Activated B cell treated with CpG ODN at 0.5 μM for 24 hours (primary cell): Measurements from ENCODE around the gene MYO7A. TPM values are rescaled to one million over a fixed set of nuclear protein-coding genes. Genes with fewer than 3 reads are reported as not detected.

ENCODE experiments used
- ATAC-seq: fragments of 200-7000 bp; cut with Tn5 transposase; one replicate; pipeline ENCODE4 v1.10.0; 2021; ENCODE audit warnings: low read depth, mild to moderate bottlenecking, moderate library complexity
- CTCF ChIA-PET: fragments of 350-600 bp; sonication (Branson Sonifier 250); formaldehyde crosslinking; loops from one replicate; lab custom pipeline; 2021; ENCODE audit warnings: antibody characterized with exemption; lab: Charles Lee
- POLR2A ChIA-PET: fragments of 350-600 bp; sonication (Branson Sonifier 250); formaldehyde crosslinking; loops from one replicate; lab custom pipeline; 2021; ENCODE audit warnings: antibody characterized with exemption; lab: Charles Lee
- DNase-seq: peaks from one replicate; pipeline ENCODE4 v3.0.0; 2022
- H3K27ac Mint-ChIP-seq: one replicate; pipeline ENCODE4 v1.8.0; 2020; ENCODE audit warnings: mixed read lengths
- H3K27me3 Mint-ChIP-seq: one replicate; pipeline ENCODE4 v1.8.0; 2021; ENCODE audit warnings: mixed read lengths
- H3K36me3 Mint-ChIP-seq: one replicate; pipeline ENCODE4 v1.8.0; 2021; ENCODE audit warnings: low read depth, mixed read lengths
- H3K4me1 Mint-ChIP-seq: one replicate; pipeline ENCODE4 v1.8.0; 2021; ENCODE audit warnings: mixed read lengths
- H3K4me3 Mint-ChIP-seq: one replicate; pipeline ENCODE4 v1.8.0; 2020; ENCODE audit warnings: mild to moderate bottlenecking, mixed read lengths
- H3K9me3 Mint-ChIP-seq: one replicate; pipeline ENCODE4 v1.8.0; 2020; ENCODE audit warnings: mixed read lengths
- intact Hi-C: fragments of 100-400 bp; cut with micrococcal nuclease; formaldehyde crosslinking; loops from one replicate; pipeline ENCODE4 v1.15.1; 2024
- total RNA-seq: library from RNA; stranded (reverse); gene quantifications from 2 replicates; pipeline ENCODE4 v1.2.3, GENCODE V29; 2022
- TF ChIP-seq, protein P1 (sequence below): fragments of 200-600 bp; IDR thresholded peaks from one replicate; pipeline ENCODE4 v1.8.0; 2022; ENCODE audit warnings: antibody characterized with exemption, mild to moderate bottlenecking

The MYO7A gene
- total RNA-seq, 1 donor from 2014 or later = 5.4 TPM

DNA sequence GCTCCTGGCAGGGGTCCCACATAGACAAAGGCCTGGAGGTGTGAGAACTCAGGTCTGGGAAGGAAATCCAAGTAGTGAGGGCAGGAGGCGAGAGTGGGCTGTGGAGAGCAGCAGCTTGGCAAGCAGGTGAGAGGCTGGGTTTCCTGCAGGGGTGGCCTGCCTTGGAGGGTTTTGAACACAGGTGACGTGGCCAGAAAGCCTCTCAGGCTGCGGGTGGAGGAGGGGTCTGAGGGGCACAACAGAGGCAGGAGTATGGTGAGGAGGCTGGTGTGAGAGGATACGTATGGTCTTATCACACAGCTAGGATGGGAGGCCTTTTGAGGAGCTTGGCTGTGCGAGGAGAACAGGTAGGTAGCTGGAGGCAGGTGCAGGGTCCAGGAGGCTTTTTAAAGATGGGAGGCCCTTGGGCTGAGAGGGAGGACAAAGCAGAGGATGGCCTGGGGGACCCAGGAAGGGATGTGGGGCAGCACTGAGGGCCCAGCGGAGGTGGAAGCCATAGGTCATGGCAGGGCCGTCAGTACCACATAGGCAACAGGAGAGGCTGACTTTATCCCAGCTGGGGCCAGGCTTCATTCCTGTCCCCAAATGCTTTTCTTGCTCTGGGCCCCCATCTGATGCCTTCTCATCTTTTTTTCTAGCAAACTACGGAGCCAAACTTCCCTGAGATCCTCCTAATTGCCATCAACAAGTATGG, 84.4 kb downstream of the MYO7A start:
- CTCF ChIA-PET = no interaction called here
- ATAC-seq = no peak
- POLR2A ChIA-PET = no interaction called here

DNA sequence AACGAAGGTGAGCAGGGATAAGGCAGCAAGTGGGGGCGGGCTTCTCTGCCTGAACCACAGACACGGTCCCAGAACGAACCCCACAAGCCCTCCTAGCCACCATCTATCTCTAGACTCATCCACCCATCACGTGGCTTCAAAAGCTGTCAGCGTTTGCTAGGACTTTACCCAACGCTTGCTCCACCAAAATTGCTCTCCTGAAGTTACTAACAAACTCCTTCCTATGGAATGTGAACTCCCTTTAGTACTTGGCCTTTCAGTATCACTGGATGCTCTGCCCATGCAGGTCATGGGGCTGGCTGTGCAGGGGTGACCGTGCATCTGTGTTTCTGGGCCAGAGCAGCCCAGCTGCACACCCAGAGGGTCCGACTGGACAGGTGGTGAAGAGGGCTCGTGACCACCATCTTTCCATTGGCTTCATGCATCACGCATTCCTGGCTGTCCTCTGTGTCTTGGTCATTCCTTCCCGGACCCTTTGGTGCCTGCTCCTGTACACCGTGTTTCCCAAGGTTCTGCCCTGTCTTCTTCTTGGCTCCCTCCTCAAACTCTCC, 85.1 kb downstream of the MYO7A start:
- TF ChIP-seq, protein P1, sequence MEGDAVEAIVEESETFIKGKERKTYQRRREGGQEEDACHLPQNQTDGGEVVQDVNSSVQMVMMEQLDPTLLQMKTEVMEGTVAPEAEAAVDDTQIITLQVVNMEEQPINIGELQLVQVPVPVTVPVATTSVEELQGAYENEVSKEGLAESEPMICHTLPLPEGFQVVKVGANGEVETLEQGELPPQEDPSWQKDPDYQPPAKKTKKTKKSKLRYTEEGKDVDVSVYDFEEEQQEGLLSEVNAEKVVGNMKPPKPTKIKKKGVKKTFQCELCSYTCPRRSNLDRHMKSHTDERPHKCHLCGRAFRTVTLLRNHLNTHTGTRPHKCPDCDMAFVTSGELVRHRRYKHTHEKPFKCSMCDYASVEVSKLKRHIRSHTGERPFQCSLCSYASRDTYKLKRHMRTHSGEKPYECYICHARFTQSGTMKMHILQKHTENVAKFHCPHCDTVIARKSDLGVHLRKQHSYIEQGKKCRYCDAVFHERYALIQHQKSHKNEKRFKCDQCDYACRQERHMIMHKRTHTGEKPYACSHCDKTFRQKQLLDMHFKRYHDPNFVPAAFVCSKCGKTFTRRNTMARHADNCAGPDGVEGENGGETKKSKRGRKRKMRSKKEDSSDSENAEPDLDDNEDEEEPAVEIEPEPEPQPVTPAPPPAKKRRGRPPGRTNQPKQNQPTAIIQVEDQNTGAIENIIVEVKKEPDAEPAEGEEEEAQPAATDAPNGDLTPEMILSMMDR = no peak
- intact Hi-C loops = no loop called here

More for the DNA sequence above, 84.4 kb downstream of the MYO7A start:
- H3K4me3 Mint-ChIP-seq = no peak overlapping the region
- H3K9me3 Mint-ChIP-seq = no peaks in the 10 kb centered on the region
- no peaks in the 10 kb centered on the region for H3K27me3 Mint-ChIP-seq
- TF ChIP-seq, protein P1 = no peak
- no peaks in the 10 kb centered on the region for H3K36me3 Mint-ChIP-seq
- peaks cover 4% of the 10 kb centered on the region for H3K4me1 Mint-ChIP-seq
- H3K27ac Mint-ChIP-seq = no peak overlapping the region
- no peak for DNase-seq
- intact Hi-C loops = no loop called here

DNA sequence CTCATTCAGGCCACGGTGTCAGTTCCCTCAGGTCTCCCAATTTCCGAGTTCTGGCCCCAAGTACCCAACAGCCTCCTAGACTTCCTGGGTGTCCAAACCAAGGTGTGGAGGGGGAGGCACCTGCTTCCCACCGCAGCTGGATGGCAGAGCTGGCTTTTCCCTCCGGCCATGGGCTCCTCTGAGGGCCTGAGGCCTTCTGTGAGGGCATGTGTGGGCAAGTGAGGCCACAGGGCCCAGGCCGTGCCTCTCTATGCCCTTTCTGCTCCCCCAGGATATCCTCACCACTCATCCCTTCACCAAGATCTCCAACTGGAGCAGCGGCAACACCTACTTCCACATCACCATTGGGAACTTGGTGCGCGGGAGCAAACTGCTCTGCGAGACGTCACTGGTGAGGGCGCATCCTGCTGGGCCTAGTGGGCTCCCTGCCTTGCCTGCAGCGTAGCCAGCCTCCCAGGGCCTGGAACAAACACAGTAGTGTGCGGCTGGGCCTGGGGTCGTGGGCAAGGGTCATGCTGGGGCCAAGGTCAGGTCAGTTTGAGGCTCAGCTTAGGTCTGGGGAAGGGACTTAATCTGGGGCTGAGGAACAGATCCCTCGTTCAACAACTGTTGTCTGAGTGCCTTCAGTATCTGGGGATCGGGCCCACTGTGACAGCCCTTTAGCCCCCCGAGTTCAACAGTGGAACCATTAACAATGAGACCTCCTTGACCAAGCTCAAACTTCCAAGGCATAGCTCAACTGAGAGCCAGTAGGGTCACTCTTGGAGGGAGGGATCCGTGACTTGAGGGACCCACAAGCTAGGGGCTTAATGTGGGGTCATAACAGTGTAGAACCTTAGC, 85.8 kb downstream of the MYO7A start:
- Mint-ChIP-seq H3K4me3 (no peak overlapping the region), H3K9me3 (no peaks in the 10 kb centered on the region), H3K36me3 (no peaks in the 10 kb centered on the region), H3K27ac (no peak overlapping the region), H3K4me1 (peaks cover 4% of the 10 kb centered on the region), H3K27me3 (no peaks in the 10 kb centered on the region)
- TF ChIP-seq, protein P1 = no peak
- intact Hi-C loops = no loop called here
- CTCF ChIA-PET = no interaction called here
- POLR2A ChIA-PET = no interaction called here
- ATAC-seq (no peak), DNase-seq (no peak)

More for the DNA sequence above, 85.1 kb downstream of the MYO7A start:
- H3K4me3 Mint-ChIP-seq = no peak overlapping the region
- H3K27me3 Mint-ChIP-seq = no peaks in the 10 kb centered on the region
- no peak overlapping the region for H3K27ac Mint-ChIP-seq
- ChIA-PET POLR2A (no interaction called here), CTCF (no interaction called here)
- ATAC-seq (no peak), DNase-seq (no peak)
- H3K9me3 Mint-ChIP-seq = no peaks in the 10 kb centered on the region
- H3K4me1 Mint-ChIP-seq = peaks cover 4% of the 10 kb centered on the region
- no peaks in the 10 kb centered on the region for H3K36me3 Mint-ChIP-seq

DNA sequence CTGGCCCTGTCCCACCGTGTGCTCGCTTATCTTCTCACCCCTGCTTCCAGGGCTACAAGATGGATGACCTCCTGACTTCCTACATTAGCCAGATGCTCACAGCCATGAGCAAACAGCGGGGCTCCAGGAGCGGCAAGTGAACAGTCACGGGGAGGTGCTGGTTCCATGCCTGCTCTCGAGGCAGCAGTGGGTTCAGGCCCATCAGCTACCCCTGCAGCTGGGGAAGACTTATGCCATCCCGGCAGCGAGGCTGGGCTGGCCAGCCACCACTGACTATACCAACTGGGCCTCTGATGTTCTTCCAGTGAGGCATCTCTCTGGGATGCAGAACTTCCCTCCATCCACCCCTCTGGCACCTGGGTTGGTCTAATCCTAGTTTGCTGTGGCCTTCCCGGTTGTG, 86.5 kb downstream of the MYO7A start:
- ATAC-seq (no peak), DNase-seq (no peak)
- peaks cover 4% of the 10 kb centered on the region for H3K4me1 Mint-ChIP-seq
- H3K27me3 Mint-ChIP-seq = no peaks in the 10 kb centered on the region
- ChIA-PET POLR2A (no interaction called here), CTCF (no interaction called here)
- H3K27ac Mint-ChIP-seq = no peak overlapping the region
- TF ChIP-seq, protein P1 = no peak
- no peaks in the 10 kb centered on the region for H3K9me3 Mint-ChIP-seq
- no peaks in the 10 kb centered on the region for H3K36me3 Mint-ChIP-seq
- intact Hi-C loops = no loop called here
- H3K4me3 Mint-ChIP-seq = no peak overlapping the region

DNA sequence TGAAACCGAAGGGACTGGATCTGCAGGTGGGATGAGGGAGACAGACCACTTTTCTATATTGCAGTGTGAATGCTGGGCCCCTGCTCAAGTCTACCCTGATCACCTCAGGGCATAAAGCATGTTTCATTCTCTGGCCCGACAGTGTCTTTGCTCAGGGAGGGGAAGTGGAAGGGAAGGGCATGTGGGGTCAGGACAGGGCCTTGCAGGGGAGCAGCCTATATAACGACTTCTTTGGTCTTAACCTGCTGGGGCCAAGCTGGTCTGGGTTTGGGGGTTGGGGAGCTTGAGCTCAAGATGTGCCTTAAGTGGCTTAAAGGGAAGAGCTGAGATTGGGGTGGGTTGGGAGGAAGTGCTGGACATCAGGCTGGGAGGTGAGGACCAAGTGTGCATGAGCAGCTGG, 87.1 kb downstream of the MYO7A start:
- H3K36me3 Mint-ChIP-seq = no peaks in the 10 kb centered on the region
- DNase-seq (no peak), ATAC-seq (no peak)
- no peaks in the 10 kb centered on the region for H3K27me3 Mint-ChIP-seq
- ChIA-PET POLR2A (no interaction called here), CTCF (no interaction called here)
- no peak overlapping the region for H3K27ac Mint-ChIP-seq
- intact Hi-C loops = no loop called here
- H3K4me1 Mint-ChIP-seq = peaks cover 4% of the 10 kb centered on the region
- H3K9me3 Mint-ChIP-seq = no peaks in the 10 kb centered on the region
- H3K4me3 Mint-ChIP-seq = no peak overlapping the region
- TF ChIP-seq, protein P1 = no peak
